SKM-1 treated with dmso at 0.1 percent for 144 hours (cell line): Measurements from ENCODE around the gene PDGFD.

Experiments
- DNase-seq: peaks from one replicate; lab custom pipeline; 2025; ENCODE audit not compliant: unreplicated experiment; lab: John Stamatoyannopoulos, UW

Gene PDGFD

GRCh38 chr11:104005234-104005855 lies 158.6 kb downstream of the PDGFD start:
- DNase-seq = no peak

DNA sequence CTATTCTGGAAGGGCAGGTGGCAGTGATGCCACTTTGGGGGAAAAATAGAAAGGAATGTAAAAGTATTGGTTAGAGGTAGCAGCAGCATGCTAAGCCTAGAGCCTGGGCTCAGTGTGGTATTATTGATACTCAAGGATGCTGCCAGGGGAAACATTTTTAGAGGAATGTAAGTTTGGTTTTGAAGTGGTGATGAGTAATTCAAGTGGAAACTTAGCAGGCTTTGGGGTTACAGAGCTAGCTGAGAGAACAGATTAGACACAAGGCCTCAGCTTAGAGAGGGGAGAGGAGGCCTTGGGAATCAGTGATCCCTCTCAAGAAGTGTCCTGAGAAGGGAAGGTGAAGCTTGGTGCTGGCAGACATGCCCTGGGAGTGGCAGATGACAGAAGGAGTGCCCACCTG lies 160.5 kb downstream of the PDGFD start:
- DNase-seq = no peak

DNA sequence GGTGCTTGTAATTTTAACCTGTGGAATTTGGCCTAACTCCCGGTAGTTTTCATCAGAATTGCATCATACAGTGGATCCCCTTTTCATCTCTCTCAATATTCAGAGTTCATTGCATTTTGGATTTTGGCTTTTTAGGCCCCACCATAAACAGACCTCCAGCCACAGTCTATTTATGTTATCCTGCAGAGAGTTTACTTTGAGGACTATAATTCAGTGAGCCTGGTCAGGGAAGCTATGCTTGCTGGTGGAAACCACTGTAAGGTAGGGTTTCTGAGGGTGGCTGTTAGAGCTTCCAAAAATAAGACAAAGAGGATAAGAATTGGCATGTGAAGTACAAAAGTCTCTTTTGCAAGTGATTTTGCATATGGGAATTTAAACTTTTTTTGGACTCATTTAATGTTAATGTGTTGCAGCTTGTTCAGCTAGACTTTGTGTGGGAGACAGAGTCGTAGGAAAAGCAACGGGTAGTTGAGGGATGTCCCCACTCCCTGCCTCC lies 162.3 kb downstream of the PDGFD start:
- no peak for DNase-seq

GRCh38 chr11:104000798-104001197 lies 163.1 kb downstream of the PDGFD start:
- DNase-seq = no peak

DNA sequence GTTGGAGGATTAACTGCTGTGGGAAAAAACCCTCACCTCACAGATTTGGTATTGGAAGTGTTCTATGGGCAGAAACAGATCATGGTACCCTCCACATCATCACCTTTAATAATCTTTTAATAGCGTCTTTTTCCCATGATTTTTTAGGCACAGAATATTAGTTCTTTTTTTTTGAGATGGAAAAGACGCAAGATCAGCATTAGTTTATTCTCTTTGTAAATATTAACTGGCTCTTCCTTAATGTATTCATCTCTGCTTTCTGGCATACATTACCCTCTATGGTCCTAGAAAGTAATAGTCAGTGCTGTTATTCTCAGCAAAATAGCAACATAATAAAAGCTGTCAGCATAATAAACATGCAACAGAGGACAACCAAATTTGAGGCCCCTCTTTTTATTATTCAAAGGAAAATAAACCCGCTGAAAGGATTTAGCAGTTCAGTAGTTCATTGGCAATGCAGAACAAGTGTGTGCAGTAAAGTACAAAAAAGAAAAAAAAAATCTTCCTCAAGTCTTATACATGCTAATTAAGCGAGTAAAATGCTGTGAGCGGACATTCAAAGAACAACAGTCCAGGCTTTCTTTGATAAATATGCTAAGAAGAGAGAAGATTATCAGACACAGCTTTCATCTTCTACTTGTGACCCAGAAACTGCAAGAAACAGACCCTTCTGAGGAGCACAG lies 165.0 kb downstream of the PDGFD start:
- no peak for DNase-seq

GRCh38 chr11:103997082-103997481 lies 166.9 kb downstream of the PDGFD start:
- no peak for DNase-seq

GRCh38 chr11:103995896-103996295 lies 168.1 kb downstream of the PDGFD start:
- DNase-seq = no peak

DNA sequence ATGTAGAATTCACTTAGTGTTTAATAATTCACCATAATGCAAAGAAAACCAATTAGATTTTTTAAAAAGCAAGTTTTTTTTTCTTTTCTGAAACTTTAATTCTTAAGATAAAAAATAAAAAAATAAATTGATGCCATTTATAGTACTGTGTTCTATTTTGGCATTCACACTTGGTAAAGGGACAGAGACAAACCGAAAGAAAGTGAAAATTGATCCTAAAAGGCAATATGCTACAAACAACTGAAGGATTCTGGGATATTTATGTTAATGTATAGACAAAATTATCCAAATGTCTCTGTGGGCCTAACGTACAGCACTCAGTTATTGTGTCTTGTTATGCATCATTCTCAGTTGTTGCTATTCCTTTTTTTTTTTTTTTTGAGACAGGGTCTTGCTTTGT lies 169.4 kb downstream of the PDGFD start:
- no peak for DNase-seq

DNA sequence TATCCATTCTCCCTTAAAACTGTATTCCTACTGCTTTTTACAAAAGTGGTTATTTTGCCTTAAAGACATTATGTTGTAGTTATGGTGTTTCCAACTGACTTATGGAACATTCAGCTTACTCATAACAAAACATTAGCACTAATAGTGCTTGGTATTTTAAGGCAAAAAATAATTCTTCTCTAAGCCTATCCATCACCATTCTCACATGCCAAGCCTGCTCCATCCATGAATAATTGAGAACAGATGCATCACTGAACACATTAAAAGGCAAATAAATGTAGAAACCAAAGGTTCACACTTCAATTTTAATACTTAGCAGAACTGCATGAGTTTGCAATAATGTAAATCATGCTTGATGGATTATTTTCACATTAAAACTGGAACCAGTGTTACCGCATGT lies 169.9 kb downstream of the PDGFD start:
- DNase-seq = no peak

DNA sequence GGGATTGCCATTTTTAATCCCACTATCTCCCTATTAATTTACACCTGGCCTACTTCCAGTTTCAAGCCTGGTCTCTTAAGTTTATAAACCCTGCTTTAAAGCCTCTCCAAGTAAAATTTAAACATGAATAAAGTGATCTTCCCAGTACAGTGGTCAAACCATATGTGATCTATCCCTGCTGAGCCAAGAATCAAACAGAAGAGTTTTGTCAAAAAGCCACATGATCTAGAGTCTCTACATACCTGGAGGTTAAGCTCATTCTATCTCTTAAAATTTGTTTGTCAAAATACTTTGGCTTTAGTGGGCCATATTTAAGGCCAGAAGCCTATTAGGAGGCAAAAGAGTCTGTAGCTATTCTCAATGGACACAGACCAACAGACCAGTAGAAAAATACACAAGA lies 170.4 kb downstream of the PDGFD start:
- DNase-seq = no peak

DNA sequence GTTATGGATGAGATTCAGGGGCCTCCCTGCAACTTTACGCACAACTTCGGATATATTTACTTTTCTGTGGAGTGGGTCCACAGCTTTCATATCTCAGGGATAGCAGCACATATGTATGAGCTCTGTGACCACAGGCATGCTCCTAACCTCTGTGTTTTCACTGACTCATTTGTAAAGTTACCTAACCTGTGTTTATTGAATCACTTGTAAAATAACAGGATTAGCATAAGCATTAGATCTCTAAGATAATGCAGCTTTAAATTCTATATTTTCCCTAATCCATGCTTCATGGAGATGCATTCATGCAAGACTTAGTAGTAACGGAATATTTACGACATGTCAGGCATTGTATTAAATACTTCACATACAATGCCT lies 175.4 kb downstream of the PDGFD start:
- DNase-seq = no peak

DNA sequence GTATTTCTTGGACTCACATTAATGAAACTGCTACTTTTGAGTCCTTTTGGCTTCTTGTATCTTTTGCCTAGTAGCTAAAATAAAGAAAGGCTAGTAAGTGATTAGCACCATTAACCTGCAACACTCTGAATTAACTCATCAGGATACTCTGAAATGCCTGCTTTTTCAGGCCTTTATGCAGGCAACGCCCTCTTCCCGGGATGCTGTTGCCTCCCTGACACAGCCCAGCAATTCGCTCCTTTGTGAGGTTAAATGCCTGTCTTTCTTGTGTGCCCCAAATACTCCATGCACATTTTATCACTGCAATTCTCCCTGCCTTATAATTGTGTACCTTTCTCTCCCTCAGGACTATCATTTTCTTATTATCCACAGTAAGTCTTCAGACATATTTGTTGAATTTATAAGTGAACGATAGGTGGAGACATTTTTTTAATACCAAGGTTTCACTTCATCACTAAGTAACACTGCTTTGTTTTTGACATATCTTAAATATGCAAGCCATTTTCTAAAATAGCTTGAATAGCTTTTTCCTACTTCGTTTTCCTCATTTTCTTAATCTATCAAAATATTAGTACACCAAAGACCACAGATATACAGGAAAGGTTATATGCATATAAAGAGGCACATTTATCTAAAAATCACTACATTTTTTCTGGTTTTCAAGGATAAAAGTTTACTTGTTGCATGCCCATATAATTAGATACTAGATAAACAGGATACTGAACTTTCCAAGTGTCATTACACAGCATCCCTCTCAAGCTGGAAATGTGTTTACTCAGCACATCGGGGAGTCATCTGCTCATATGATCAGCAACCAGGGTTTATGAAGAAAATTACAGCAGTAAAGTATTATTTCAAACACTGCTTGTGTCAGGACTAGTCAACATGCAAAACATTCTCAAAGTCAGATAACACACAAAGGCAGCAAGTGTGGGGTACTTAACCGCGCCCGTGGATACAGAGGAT lies 176.0 kb downstream of the PDGFD start:
- no peak for DNase-seq

- DNase-seq = no peak
Measured at GRCh38 chr11:103985041-103985440, 178.9 kb downstream of the PDGFD start.

DNA sequence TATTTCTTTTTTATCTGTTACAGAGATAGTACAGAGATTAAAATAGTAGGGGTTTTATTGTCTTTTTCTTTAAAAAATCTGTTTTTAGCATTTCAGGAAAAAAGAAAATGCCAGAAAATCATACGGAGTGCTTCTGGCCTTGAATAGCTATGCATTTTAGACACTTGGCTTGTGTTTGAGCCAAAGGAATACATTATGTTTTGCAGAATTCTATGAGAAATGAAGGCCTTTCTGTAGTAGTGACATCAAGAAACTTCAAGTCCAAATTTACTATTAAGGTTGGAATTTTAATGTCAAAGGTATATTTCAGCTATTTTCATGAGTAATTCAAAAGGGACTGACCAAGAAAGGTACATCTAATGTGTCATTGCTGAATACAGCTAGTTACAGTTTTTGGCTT lies 183.8 kb downstream of the PDGFD start:
- DNase-seq = no peak

- DNase-seq = no peak
Measured at GRCh38 chr11:103978616-103979595, 185.0 kb downstream of the PDGFD start.

DNA sequence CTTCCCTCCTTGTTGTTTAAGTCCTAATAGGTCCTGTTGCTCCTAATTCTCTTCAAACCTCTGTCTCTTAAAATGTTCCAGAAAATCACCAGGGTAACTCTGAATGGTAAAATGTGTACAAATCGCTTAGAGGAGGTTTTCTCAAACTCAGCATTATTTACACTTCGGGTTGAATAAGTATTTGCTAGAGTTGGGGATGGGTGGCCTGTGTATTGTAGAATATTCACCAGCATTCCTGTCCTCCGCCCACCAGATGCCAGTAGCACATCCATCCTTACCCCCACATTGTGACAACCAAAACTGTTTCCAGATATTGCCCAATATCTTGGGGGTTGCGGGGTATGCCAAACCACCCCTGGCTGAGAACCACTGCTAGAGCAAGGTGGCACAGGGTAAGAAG lies 191.9 kb downstream of the PDGFD start:
- no peak for DNase-seq

DNA sequence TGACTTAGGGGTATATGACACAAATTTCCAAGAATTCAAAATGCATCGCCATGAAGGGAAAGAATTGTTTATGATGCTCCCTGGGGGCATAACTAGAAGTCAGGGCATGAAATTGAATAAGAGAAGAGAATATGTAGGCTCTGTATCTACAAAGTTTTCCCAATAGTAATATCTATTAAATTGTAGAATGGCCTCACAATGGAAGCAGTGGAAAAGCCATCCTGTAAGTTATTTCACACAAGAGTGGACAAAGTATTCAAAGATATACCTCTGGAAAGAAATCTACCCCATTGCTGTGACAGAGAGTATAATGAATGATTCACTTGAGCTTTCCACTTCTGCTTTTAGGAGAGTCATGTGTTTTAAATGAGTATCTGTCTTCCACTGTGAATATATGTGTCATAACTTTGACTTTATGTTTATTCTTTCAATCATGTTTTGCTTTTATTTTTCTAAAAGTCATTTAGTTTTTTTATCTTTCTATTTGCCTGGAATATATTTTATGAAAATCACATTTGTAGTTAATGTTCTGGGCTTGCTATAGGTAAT lies 193.2 kb downstream of the PDGFD start:
- DNase-seq = no peak

- DNase-seq = no peak
Measured at GRCh38 chr11:103968685-103969084, 195.3 kb downstream of the PDGFD start.

GRCh38 chr11:103967985-103968384 lies 196.0 kb downstream of the PDGFD start:
- DNase-seq = no peak

DNA sequence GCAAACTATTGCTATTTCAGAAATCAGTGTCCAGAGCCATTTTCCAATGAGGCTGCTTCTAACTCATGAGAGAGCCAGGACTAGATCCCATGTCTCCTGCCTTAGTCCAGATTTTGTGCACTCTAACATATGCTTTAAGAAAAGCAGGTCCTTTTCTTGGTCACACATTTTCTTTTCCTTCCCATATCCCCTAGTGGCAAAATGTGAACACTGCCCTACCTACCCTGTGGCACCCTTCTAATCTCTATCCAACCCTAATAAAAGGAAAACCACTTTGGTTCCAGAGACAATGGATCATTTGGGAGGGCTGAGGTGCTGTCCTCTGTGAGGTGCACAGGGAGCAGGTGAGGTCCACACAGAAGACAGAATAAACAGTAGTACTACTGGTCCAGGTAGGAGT lies 199.6 kb downstream of the PDGFD start:
- no peak for DNase-seq
